COR-L47 (cell line): ENCODE data around the gene RPAP3.
A peak's percentile ranks its signal among the peaks of the same experiment; 100 is the strongest.

Experiments used
- DNase-seq: peaks from one replicate; lab custom pipeline; 2025; lab: John Stamatoyannopoulos, UW

Gene RPAP3

GRCh38 chr12:47705566-47706425 lies at the start of gene RPAP3:
RPAP3 (minus strand) TSS chr12:47706030; CDS start chr12:47702840, 3,190 bp downstream.
- DNase-seq: peak; percentile 95

GRCh38 chr12:47754881-47755280 lies 49.1 kb upstream of the RPAP3 start:
- no peak for DNase-seq

- no peak for DNase-seq
Observed at GRCh38 chr12:47754126-47754525, 48.3 kb upstream of the RPAP3 start.

- no peak for DNase-seq
Observed at GRCh38 chr12:47753021-47754001, 47.5 kb upstream of the RPAP3 start.

GRCh38 chr12:47752552-47752951 lies 46.7 kb upstream of the RPAP3 start:
- DNase-seq: no peak

- DNase-seq: no peak
Observed at GRCh38 chr12:47752121-47752520, 46.3 kb upstream of the RPAP3 start.

- DNase-seq: no peak
Observed at GRCh38 chr12:47751561-47751960, 45.7 kb upstream of the RPAP3 start.

- DNase-seq: no peak
Observed at GRCh38 chr12:47750916-47751470, 45.2 kb upstream of the RPAP3 start.

GRCh38 chr12:47750229-47750798 lies 44.5 kb upstream of the RPAP3 start:
- DNase-seq: no peak

- DNase-seq: no peak
Observed at GRCh38 chr12:47748899-47749298, 43.1 kb upstream of the RPAP3 start.

GRCh38 chr12:47748507-47748828 lies 42.6 kb upstream of the RPAP3 start:
- no peak for DNase-seq

- no peak for DNase-seq
Observed at GRCh38 chr12:47747596-47748506, 42.0 kb upstream of the RPAP3 start.

GRCh38 chr12:47747126-47747525 lies 41.3 kb upstream of the RPAP3 start:
- DNase-seq: no peak

- no peak for DNase-seq
Observed at GRCh38 chr12:47746523-47746922, 40.7 kb upstream of the RPAP3 start.

GRCh38 chr12:47746073-47746472 lies 40.2 kb upstream of the RPAP3 start:
- DNase-seq: no peak

GRCh38 chr12:47745485-47746041 lies 39.7 kb upstream of the RPAP3 start:
- no peak for DNase-seq

GRCh38 chr12:47744778-47745436 lies 39.1 kb upstream of the RPAP3 start:
- DNase-seq: no peak

- peak; percentile 78 for DNase-seq
Observed at GRCh38 chr12:47744005-47744651, 38.3 kb upstream of the RPAP3 start.

- DNase-seq: no peak
Observed at GRCh38 chr12:47743311-47743860, 37.6 kb upstream of the RPAP3 start.
